Transverse colon (tissue), 4 donors: ENCODE data around the gene TEKT1.
"Not testable (repeated sequence)": the region's sequence is repeated elsewhere in the genome, so short reads cannot be mapped to it uniquely, and the experiment has no call there.

ENCODE experiments used
- POLR2A ChIP-seq: fragments of 450-650 bp; IDR thresholded peaks from one replicate; pipeline ENCODE4 v1.6.1; 2016; ENCODE audit warnings: antibody characterized with exemption, mild to moderate bottlenecking, moderate library complexity
- POLR2AphosphoS5 ChIP-seq, 3 donors: sonication (generic); formaldehyde crosslinking; IDR thresholded peaks; one replicate each; pipeline ENCODE4 v1.6.1; 2016; ENCODE audit warnings: antibody characterized with exemption in 3 of 3
- TF ChIP-seq, protein P1 (sequence below), 5 experiments: fragments of 200-600 bp in 3 of 5; fragments of 450-650 bp in 2 of 5; sonication (generic) in 3 of 5; IDR thresholded peaks; 1 replicate in 2 of 5; 2 replicates in 3 of 5; pipeline ENCODE4 v1.5.1; 2016 to 2017; ENCODE audit warnings: antibody characterized with exemption in 5 of 5, inconsistent platforms in 3 of 5, mild to moderate bottlenecking in 2 of 5, moderate library complexity in 1 of 5

DNA sequence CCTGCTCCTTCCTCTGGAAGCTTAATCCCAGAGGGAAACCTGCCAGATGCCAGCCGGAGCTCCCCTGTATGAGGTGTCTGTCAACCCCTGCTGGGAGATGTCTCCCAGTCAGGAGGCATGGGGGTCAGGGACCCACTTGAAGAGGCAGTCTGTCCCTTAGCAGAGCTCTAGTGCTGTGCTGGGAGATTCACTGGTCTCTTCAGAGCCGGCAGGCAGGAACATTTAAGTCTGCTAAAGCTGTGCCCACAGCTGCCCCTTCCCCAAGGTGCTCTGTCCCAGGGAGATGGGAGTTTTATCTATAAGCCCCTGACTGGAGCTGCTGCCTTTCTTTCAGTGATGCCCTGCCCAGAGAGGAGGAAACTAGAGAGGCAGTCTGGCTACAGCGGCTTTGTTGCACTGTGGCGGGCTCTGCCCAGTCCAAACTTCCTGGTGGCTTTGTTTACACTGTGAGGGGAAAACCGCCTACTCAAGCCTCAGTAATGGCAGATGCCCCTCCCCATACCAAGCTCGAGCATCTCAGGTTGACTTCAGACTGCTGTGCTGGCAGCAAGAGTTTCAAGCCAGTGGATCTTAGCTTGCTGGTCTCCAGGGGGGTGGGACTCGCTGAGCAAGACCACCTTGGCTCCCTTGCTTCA, 17.1 kb upstream of the TEKT1 start:
- TF ChIP-seq, protein P1, sequence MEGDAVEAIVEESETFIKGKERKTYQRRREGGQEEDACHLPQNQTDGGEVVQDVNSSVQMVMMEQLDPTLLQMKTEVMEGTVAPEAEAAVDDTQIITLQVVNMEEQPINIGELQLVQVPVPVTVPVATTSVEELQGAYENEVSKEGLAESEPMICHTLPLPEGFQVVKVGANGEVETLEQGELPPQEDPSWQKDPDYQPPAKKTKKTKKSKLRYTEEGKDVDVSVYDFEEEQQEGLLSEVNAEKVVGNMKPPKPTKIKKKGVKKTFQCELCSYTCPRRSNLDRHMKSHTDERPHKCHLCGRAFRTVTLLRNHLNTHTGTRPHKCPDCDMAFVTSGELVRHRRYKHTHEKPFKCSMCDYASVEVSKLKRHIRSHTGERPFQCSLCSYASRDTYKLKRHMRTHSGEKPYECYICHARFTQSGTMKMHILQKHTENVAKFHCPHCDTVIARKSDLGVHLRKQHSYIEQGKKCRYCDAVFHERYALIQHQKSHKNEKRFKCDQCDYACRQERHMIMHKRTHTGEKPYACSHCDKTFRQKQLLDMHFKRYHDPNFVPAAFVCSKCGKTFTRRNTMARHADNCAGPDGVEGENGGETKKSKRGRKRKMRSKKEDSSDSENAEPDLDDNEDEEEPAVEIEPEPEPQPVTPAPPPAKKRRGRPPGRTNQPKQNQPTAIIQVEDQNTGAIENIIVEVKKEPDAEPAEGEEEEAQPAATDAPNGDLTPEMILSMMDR (IDR thresholded peaks at IDR 0.05): not testable (repeated sequence)
- not testable (repeated sequence) for TF ChIP-seq POLR2AphosphoS5 (IDR thresholded peaks at IDR 0.05); POLR2A
